ENCODE results near the gene AKT1. TPM values are rescaled to one million over a fixed set of nuclear protein-coding genes. Genes with fewer than 3 reads are reported as not detected.

Gene AKT1
- total and polyA plus RNA-seq, 12 donors, result 66.4 to 300 (median 195) TPM

GRCh38 chr14:104741108-104741802 is 54.3 kb downstream of the AKT1 start:
- Histone ChIP-seq H3K36me3 (replicated peaks in 1 of 2) (no peaks in the 10 kb centered on the region), H3K4me1 (replicated peaks in 1 of 2) (peaks cover 4 to 16% of the 10 kb centered on the region in 2 donors), H3K9me3 (replicated peaks in 1 of 3) (no peaks in the 10 kb centered on the region), H3K27me3 (no peaks in the 10 kb centered on the region), H3K27ac (no peak overlapping the region), H3K4me3 (no peak overlapping the region)
- 58 to 79% (median 63%) methylated on average over 23 to 29 of the region's 29 CpGs for WGBS, 4 donors
- TF ChIP-seq POLR2A (IDR thresholded peaks at IDR 0.05) (no peak), CTCF (IDR thresholded peaks at IDR 0.05) (no peak)
- DNase-seq, result peak in 5 of 7 donors; percentile 46 to 71 (median 58)
- intact Hi-C loops (cut with DNase I), result no loop called here

GRCh38 chr14:104739546-104740516 is 55.7 kb downstream of the AKT1 start:
- intact Hi-C loops (cut with DNase I), result no loop called here
- no peaks in the 10 kb centered on the region for H3K9me3 ChIP-seq (replicated peaks in 1 of 3)
- no peaks in the 10 kb centered on the region for H3K27me3 ChIP-seq
- 90 to 94% (median 92%) methylated on average over 17 to 29 of the region's 29 CpGs for WGBS, 4 donors
- H3K27ac ChIP-seq, result no peak overlapping the region
- TF ChIP-seq CTCF (IDR thresholded peaks at IDR 0.05) (no peak), POLR2A (IDR thresholded peaks at IDR 0.05) (no peak)
- H3K4me3 ChIP-seq, result no peak overlapping the region
- H3K36me3 ChIP-seq (replicated peaks in 1 of 2), result no peaks in the 10 kb centered on the region
- DNase-seq, result no peak
- H3K4me1 ChIP-seq (replicated peaks in 1 of 2), result peaks cover 13 to 30% of the 10 kb centered on the region in 2 donors

GRCh38 chr14:104739026-104739425 is 56.5 kb downstream of the AKT1 start:
- WGBS, 4 donors, result 94 to 97% (median 95%) methylated on average over 13 to 17 of the region's 17 CpGs; no CpG with 5 or more reads in 1 of the 4 donors
- Histone ChIP-seq H3K27ac (no peak overlapping the region), H3K4me1 (replicated peaks in 1 of 2) (peaks cover 13 to 38% of the 10 kb centered on the region in 2 donors), H3K9me3 (replicated peaks in 1 of 3) (no peaks in the 10 kb centered on the region), H3K36me3 (replicated peaks in 1 of 2) (no peaks in the 10 kb centered on the region), H3K4me3 (no peak overlapping the region), H3K27me3 (no peaks in the 10 kb centered on the region)
- TF ChIP-seq CTCF (IDR thresholded peaks at IDR 0.05) (no peak), POLR2A (IDR thresholded peaks at IDR 0.05) (no peak)
- intact Hi-C loops (cut with DNase I), result no loop called here
- DNase-seq, result no peak

GRCh38 chr14:104738375-104739019 is 57.1 kb downstream of the AKT1 start:
- intact Hi-C loops (cut with DNase I), result no loop called here
- WGBS, 4 donors, result 91 to 97% (median 95%) methylated on average over 6 to 18 of the region's 18 CpGs
- no peaks in the 10 kb centered on the region for H3K36me3 ChIP-seq (replicated peaks in 1 of 2)
- no peaks in the 10 kb centered on the region for H3K27me3 ChIP-seq
- peaks cover 13 to 38% of the 10 kb centered on the region in 2 donors for H3K4me1 ChIP-seq (replicated peaks in 1 of 2)
- no peaks in the 10 kb centered on the region for H3K9me3 ChIP-seq (replicated peaks in 1 of 3)
- DNase-seq, result no peak
- H3K27ac ChIP-seq, result no peak overlapping the region
- TF ChIP-seq POLR2A (IDR thresholded peaks at IDR 0.05) (no peak), CTCF (IDR thresholded peaks at IDR 0.05) (no peak)
- H3K4me3 ChIP-seq, result no peak overlapping the region
